H1 (cell line): Measurements from ENCODE around the gene ABLIM1. TPM values are rescaled to one million over a fixed set of nuclear protein-coding genes. Genes with fewer than 3 reads are reported as not detected.
A peak's percentile ranks its signal among the peaks of the same experiment; 100 is the strongest.

Source experiments
- CTCF ChIA-PET: fragments of 300-600 bp; sonication (Branson Sonifier 250); formaldehyde crosslinking; loops from one replicate; lab custom pipeline; 2021; ENCODE audit not compliant: partially characterized antibody; lab: Charles Lee
- POLR2A ChIA-PET: fragments of 300-600 bp; sonication (Branson Sonifier 250); formaldehyde crosslinking; loops from one replicate; lab custom pipeline; 2021; ENCODE audit warnings: inconsistent platforms; ENCODE audit not compliant: partially characterized antibody; lab: Charles Lee
- DNase-seq, 2 experiments: peaks; one replicate each; pipeline versions ENCODE4 v3.0.0 to v3.0.0-alpha.2; 2010 to 2022; ENCODE audit warnings: low spot score in 2 of 2, low read depth in 1 of 2, mixed read lengths in 1 of 2
- FAIRE-seq: peaks from 2 replicates; lab custom pipeline; 2011; peaks lifted over from hg19 to GRCh38; lab: Jason Lieb, UNC
- H2AFZ ChIP-seq: 2 replicates; pipeline ENCODE4 v1.8.1; 2012; ENCODE audit warnings: low read length, inconsistent platforms
- H2AK5ac ChIP-seq: 2 replicates; pipeline ENCODE4 v1.6.1; 2013; ENCODE audit warnings: low read depth, low read length
- H2BK120ac ChIP-seq: replicated peaks from 2 replicates; pipeline ENCODE3; 2013; ENCODE audit warnings: low read depth, low read length, inconsistent platforms
- H2BK12ac ChIP-seq: 2 replicates; pipeline ENCODE4 v1.6.1; 2013; ENCODE audit warnings: low read depth, low read length
- H2BK15ac ChIP-seq: 2 replicates; pipeline ENCODE4 v1.6.1; 2013; ENCODE audit warnings: low read length
- H2BK20ac ChIP-seq: 2 replicates; pipeline ENCODE4 v1.6.1; 2013; ENCODE audit warnings: low read length
- H2BK5ac ChIP-seq: 2 replicates; pipeline ENCODE4 v1.6.1; 2013; ENCODE audit warnings: low read depth, low read length
- H3K14ac ChIP-seq: 2 replicates; pipeline ENCODE4 v1.6.1; 2013; ENCODE audit warnings: inconsistent platforms; ENCODE audit not compliant: insufficient read length
- H3K18ac ChIP-seq: 2 replicates; pipeline ENCODE4 v1.6.1; 2013; ENCODE audit warnings: low read length; ENCODE audit errors: extremely low read depth
- H3K23ac ChIP-seq: 2 replicates; pipeline ENCODE4 v1.6.1; 2013; ENCODE audit warnings: inconsistent platforms; ENCODE audit not compliant: insufficient read length
- H3K23me2 ChIP-seq: 2 replicates; pipeline ENCODE4 v1.6.1; 2013; ENCODE audit warnings: low read depth, low read length
- H3K27ac ChIP-seq: 2 replicates; pipeline ENCODE4 v1.6.1; 2011; ENCODE audit warnings: low read depth, low read length, inconsistent platforms
- H3K27me3 ChIP-seq, 4 experiments: replicated peaks in 1 of 4; 1 replicate in 1 of 4; 2 replicates in 3 of 4; pipeline versions ENCODE4 v1.6.1 to v1.8.1; 2011 to 2013; ENCODE audit warnings: low read length in 3 of 4, mild to moderate bottlenecking in 3 of 4, inconsistent platforms in 2 of 4, mixed read lengths in 2 of 4, moderate library complexity in 1 of 4; ENCODE audit not compliant: control insufficient read depth in 3 of 4, insufficient read depth in 3 of 4; ENCODE audit errors: extremely low read depth in 1 of 4
- H3K36me3 ChIP-seq, 4 experiments: 2 replicates each; pipeline versions ENCODE4 v1.6.1 to v1.8.1; 2011 to 2013; ENCODE audit warnings: mild to moderate bottlenecking in 4 of 4, low read length in 3 of 4, moderate library complexity in 2 of 4, control low read depth in 1 of 4, inconsistent platforms in 1 of 4; ENCODE audit not compliant: insufficient read depth in 4 of 4, control insufficient read depth in 2 of 4
- H3K4ac ChIP-seq: replicated peaks from 2 replicates; pipeline ENCODE3; 2013; ENCODE audit warnings: low read length, low read depth, mixed read lengths, inconsistent platforms; ENCODE audit not compliant: insufficient read length
- H3K4me1 ChIP-seq, 4 experiments: replicated peaks in 1 of 4; 1 replicate in 1 of 4; 2 replicates in 3 of 4; pipeline versions ENCODE4 v1.6.1 to v1.8.1; 2011 to 2013; ENCODE audit warnings: low read length in 3 of 4, inconsistent platforms in 2 of 4, mixed read lengths in 1 of 4; ENCODE audit not compliant: insufficient read depth in 4 of 4, control insufficient read depth in 3 of 4
- H3K4me2 ChIP-seq, 2 experiments: 2 replicates each; pipeline versions ENCODE4 v1.6.1 to v1.8.1; 2011 to 2013; ENCODE audit warnings: low read depth in 2 of 2, low read length in 2 of 2, control low read depth in 1 of 2, inconsistent platforms in 1 of 2, mild to moderate bottlenecking in 1 of 2; ENCODE audit not compliant: insufficient read depth in 1 of 2
- H3K4me3 ChIP-seq, 4 experiments: fragments of 200-600, 300-600 bp in 1 of 4; sonication (generic), shearing (Covaris generic), sonication (Bioruptor Twin) in 1 of 4; 2 replicates each; pipeline versions ENCODE4 v1.5.1 to v1.8.1; 2011 to 2016; ENCODE audit warnings: low read length in 4 of 4, low read depth in 3 of 4, control low read depth in 2 of 4, inconsistent platforms in 2 of 4, mild to moderate bottlenecking in 2 of 4, mixed read lengths in 1 of 4, moderate library complexity in 1 of 4; ENCODE audit not compliant: insufficient read depth in 2 of 4; ENCODE audit errors: extremely low read depth in 1 of 4
- H3K56ac ChIP-seq: replicated peaks from 2 replicates; pipeline ENCODE3; 2013; ENCODE audit warnings: low read depth, mild to moderate bottlenecking, mixed read lengths, low read length, inconsistent platforms; ENCODE audit not compliant: insufficient read length
- H3K79me1 ChIP-seq: 2 replicates; pipeline ENCODE4 v1.6.1; 2013; ENCODE audit warnings: low read depth, low read length, control low read depth
- H3K79me2 ChIP-seq, 2 experiments: 2 replicates each; pipeline versions ENCODE4 v1.6.1 to v1.8.1; 2012 to 2013; ENCODE audit warnings: low read length in 2 of 2, mild to moderate bottlenecking in 2 of 2, inconsistent platforms in 1 of 2; ENCODE audit not compliant: insufficient read depth in 2 of 2, control insufficient read depth in 1 of 2
- H3K9ac ChIP-seq, 4 experiments: replicated peaks in 1 of 4; 1 replicate in 1 of 4; 2 replicates in 3 of 4; pipeline versions ENCODE4 v1.6.1 to v1.8.1; 2011 to 2013; ENCODE audit warnings: low read depth in 3 of 4, low read length in 3 of 4, control low read depth in 2 of 4, mild to moderate bottlenecking in 2 of 4, moderate library complexity in 2 of 4, inconsistent platforms in 1 of 4; ENCODE audit errors: extremely low read depth in 1 of 4
- H3K9me3 ChIP-seq, 2 experiments: 2 replicates each; pipeline versions ENCODE4 v1.6.1 to v1.8.1; 2012 to 2013; ENCODE audit warnings: mild to moderate bottlenecking in 2 of 2, moderate library complexity in 2 of 2, control low read depth in 1 of 2, inconsistent platforms in 1 of 2, low read depth in 1 of 2, low read length in 1 of 2, mixed read lengths in 1 of 2; ENCODE audit not compliant: insufficient read depth in 2 of 2
- H4K20me1 ChIP-seq, 2 experiments: replicated peaks in 1 of 2; 2 replicates each; pipeline versions ENCODE3 to v1.8.1; 2011 to 2013; ENCODE audit warnings: inconsistent platforms in 2 of 2, low read length in 2 of 2, mild to moderate bottlenecking in 1 of 2; ENCODE audit not compliant: insufficient read depth in 2 of 2, control insufficient read depth in 1 of 2
- H4K5ac ChIP-seq: 2 replicates; pipeline ENCODE4 v1.6.1; 2013; ENCODE audit warnings: low read length, low read depth, mixed read lengths, inconsistent platforms; ENCODE audit not compliant: insufficient read length
- H4K8ac ChIP-seq: 2 replicates; pipeline ENCODE4 v1.8.0; 2013; ENCODE audit warnings: mild to moderate bottlenecking, moderate library complexity, low read length, inconsistent platforms; ENCODE audit not compliant: insufficient read depth; ENCODE audit errors: extremely low read depth
- H4K91ac ChIP-seq: replicated peaks from 2 replicates; pipeline ENCODE3; 2013; ENCODE audit warnings: low read length, mixed read lengths, inconsistent platforms; ENCODE audit not compliant: insufficient read length
- CREB1 ChIP-seq: IDR thresholded peaks from 2 replicates; pipeline ENCODE4 v1.6.1; 2012; ENCODE audit warnings: inconsistent platforms
- HDAC6 ChIP-seq: IDR thresholded peaks from one replicate; pipeline ENCODE4 v1.7.1; 2012; ENCODE audit warnings: low read depth, mild to moderate bottlenecking, inconsistent platforms, low read length, moderate library complexity
- KDM5A ChIP-seq: fragments of 200-600 bp; IDR thresholded peaks from 2 replicates; pipeline ENCODE4 v1.7.1; 2012; ENCODE audit warnings: mild to moderate bottlenecking, low read length, inconsistent platforms, mixed read lengths
- PHF8 ChIP-seq: fragments of 200-600 bp; sonication (generic); conservative IDR thresholded peaks from 2 replicates; pipeline ENCODE4 v1.7.1; 2012; ENCODE audit warnings: low read depth, mild to moderate bottlenecking, inconsistent platforms, low read length, moderate library complexity
- POLR2A ChIP-seq, 2 experiments: IDR thresholded peaks; 1 replicate in 1 of 2; 2 replicates in 1 of 2; pipeline ENCODE4 v1.6.1; 2011; ENCODE audit warnings: low read depth in 2 of 2, low read length in 2 of 2, mild to moderate bottlenecking in 2 of 2; ENCODE audit errors: control extremely low read depth in 1 of 2
- POU5F1 ChIP-seq: IDR thresholded peaks from 2 replicates; pipeline ENCODE4 v1.6.1; 2011; ENCODE audit warnings: low read depth, mild to moderate bottlenecking, low read length, moderate library complexity
- TEAD4 ChIP-seq: IDR thresholded peaks from 2 replicates; pipeline ENCODE4 v1.6.1; 2012; ENCODE audit warnings: low read depth, low read length, inconsistent platforms, mixed read lengths
- WGBS, 2 experiments: shearing (Covaris generic) in 1 of 2; methylation state at CpG; one replicate each; pipeline versions ENCODE4 v1.1.6 to v1.1.7; 2013 to 2015; ENCODE audit warnings: low lambda C conversion rate in 2 of 2, mixed read lengths in 2 of 2, inconsistent platforms in 1 of 2, low coverage in 1 of 2, missing lambda C conversion rate in 1 of 2; ENCODE audit not compliant: insufficient replicate concordance in 2 of 2, insufficient coverage in 1 of 2, insufficient read length in 1 of 2; ENCODE audit errors: extremely low coverage in 1 of 2, missing lambda C conversion rate in 1 of 2; 5-methylcytosine and 5-hydroxymethylcytosine counted together
- polyA plus RNA-seq, 7 experiments: library from polyadenylated mRNA; depleted of rRNA in 3 of 7; stranded (reverse) in 5 of 7; unstranded in 2 of 7; fragments of >200 nt in 5 of 7; fragments of 200-250 nt in 2 of 7; gene quantifications; 1 replicate in 5 of 7; 2 replicates in 1 of 7; 4 replicates in 1 of 7; pipeline versions ENCODE4 v1.2.1 to v1.2.3, GENCODE V29; 2011 to 2013; ENCODE audit warnings: missing spikeins in 2 of 7, mixed read lengths in 2 of 7
- total RNA-seq: library from RNA; stranded (reverse); fragmentation: NEBNext Ultra II Directional; extraction: Animal tissue kit (Norgen Biotek cat#: 25700); gene quantifications from 2 replicates; pipeline ENCODE4 v1.2.1, GENCODE V29; 2021

The ABLIM1 gene
- total and polyA plus RNA-seq, 2 of the 8 experiments (the other 6 are each of a cell fraction or from before 2014, with no cell fraction given), result 51.2 to 51.7 TPM

DNA sequence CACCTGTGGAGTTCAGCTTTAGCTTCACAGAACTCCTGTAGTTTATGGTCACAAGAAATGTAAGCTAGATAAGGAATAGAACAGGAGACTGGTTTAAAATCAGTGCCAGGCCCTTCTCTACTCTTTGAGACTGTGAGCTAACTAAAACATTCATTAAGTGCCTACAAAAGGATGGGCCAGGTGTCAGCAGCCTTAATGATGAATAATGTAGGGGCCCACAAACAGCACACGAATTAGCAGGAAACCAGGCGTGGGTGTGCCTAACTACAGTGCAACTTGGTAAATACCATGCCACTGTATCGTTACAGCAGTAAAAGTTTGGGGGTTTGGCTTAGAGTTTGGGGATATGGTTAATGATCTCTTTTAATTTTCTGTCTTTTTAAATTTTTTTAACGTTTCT is 6.1 kb upstream of the ABLIM1 start:
- Histone ChIP-seq H3K27ac (no peak overlapping the region), H3K4me3 (no peak overlapping the region), H3K4ac (no peak overlapping the region), H3K79me2 (no peaks in the 10 kb centered on the region), H3K18ac (no peak overlapping the region), H2BK5ac (no peak overlapping the region), H2BK15ac (no peak overlapping the region), H4K20me1 (no peaks in the 10 kb centered on the region), H2BK20ac (no peak overlapping the region), H3K4me1 (peaks cover 0 to 14% (median 10%) of the 10 kb centered on the region in 4 experiments; a peak in 5 of 7 replicates), H4K91ac (no peak overlapping the region), H2AFZ (no peak overlapping the region), H3K9ac (no peak overlapping the region), H2BK120ac (no peak overlapping the region), H3K36me3 (no peaks in the 10 kb centered on the region), H3K56ac (no peak overlapping the region), H2BK12ac (0 out of 2 replicates have a peak overlapping the region, but pooled peaks have one; percentile 10), H3K14ac (no peak overlapping the region), H4K5ac (no peak overlapping the region), H2AK5ac (no peak overlapping the region), H3K9me3 (peaks cover 5 to 6% of the 10 kb centered on the region in 2 experiments; a peak in 2 of 4 replicates), H3K27me3 (no peaks in the 10 kb centered on the region), H3K23ac (no peak overlapping the region), H3K4me2 (no peak overlapping the region; a peak in 1 of 4 replicates), H3K79me1 (no peaks in the 10 kb centered on the region), H4K8ac (no peak overlapping the region), H3K23me2 (no peaks in the 10 kb centered on the region)
- ChIA-PET POLR2A (no interaction called here), CTCF (interaction anchor here (1.0 to 3.3 kb wide), 4 partner anchors 10 to 193 kb away, joined by 3 to 10 read pairs (median 8); no protein-coding TSS in a partner anchor)
- FAIRE-seq (no peak), DNase-seq (no peak)
- TF ChIP-seq POU5F1 (no peak), TEAD4 (no peak), CREB1 (no peak), HDAC6 (no peak), KDM5A (no peak), POLR2A (IDR thresholded peaks at IDR 0.05; ENCODE audit: control extremely low read depth in 1 of 2, low read depth in 2 of 2, low read length in 2 of 2) (no peak), PHF8 (no peak)
- WGBS, 2 experiments, result 77% methylated on average over 4 of the region's 4 CpGs; no CpG with 5 or more reads in 1 of the 2 experiments
